HCT116 (cell line): Measurements from ENCODE around the gene CACNA1C. TPM values are rescaled to one million over a fixed set of nuclear protein-coding genes. Genes with fewer than 3 reads are reported as not detected.

ENCODE experiments used
- total RNA-seq: library from RNA; stranded (reverse); gene quantifications from one replicate; pipeline ENCODE4 v1.2.1, GENCODE V29; 2021; ENCODE audit not compliant: unreplicated experiment

Gene CACNA1C
- total RNA-seq, 1 experiment from 2014 or later, result 0.05 TPM

Other genes starting within 250 kb of the CACNA1C start
- gene LRTM2, start 232.4 kb upstream of the CACNA1C start, total RNA-seq, result 0.07 TPM
- 1.7 TPM for gene CACNA2D4, start 134.3 kb upstream of the CACNA1C start, total RNA-seq
- gene DCP1B, start 48.5 kb upstream of the CACNA1C start, total RNA-seq, result 13.8 TPM